HG02571 (cell line): Measurements from ENCODE around the gene SRGAP3.

Source experiments
- ATAC-seq: cut with Tn5 transposase; IDR thresholded peaks from one replicate; pipeline ENCODE4 v1.9.1; 2021; ENCODE audit warnings: mild to moderate bottlenecking, moderate library complexity; ENCODE audit not compliant: unreplicated experiment

SRGAP3 gene

DNA sequence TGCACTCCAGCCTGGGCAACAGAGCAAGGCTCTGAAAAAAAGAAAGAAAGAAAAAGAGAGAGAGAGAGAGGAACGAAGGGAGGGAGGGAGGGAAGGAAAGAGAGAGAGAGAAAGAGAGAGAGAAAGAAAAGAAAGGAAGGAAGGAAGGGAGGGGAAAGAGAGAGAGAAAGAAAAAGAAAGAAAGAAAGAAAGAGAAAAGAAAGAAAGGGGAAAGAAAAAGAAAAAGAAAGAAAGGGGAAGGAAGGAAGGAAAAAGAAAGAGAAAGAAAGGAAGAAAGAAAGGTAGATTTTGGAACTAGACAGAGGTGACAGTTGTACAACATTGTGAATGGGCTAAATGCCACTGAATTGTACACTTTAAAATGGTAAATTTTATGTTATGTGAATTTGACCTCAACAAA, 5.3 kb upstream of the SRGAP3 start:
- ATAC-seq = no peak

- ATAC-seq = no peak
Observed at GRCh38 chr3:9253327-9253726, 3.9 kb upstream of the SRGAP3 start.

- ATAC-seq = no peak
Observed at GRCh38 chr3:9251055-9251786, 1.8 kb upstream of the SRGAP3 start.

- no peak for ATAC-seq
Observed at GRCh38 chr3:9250236-9250635, 790 bp upstream of the SRGAP3 start.

- ATAC-seq = no peak
Observed at GRCh38 chr3:9248522-9249271, 749 bp downstream of the SRGAP3 start.

GRCh38 chr3:9247941-9248521, 1.4 kb downstream of the SRGAP3 start:
- ATAC-seq = no peak

- no peak for ATAC-seq
Observed at GRCh38 chr3:9247361-9247940, 2.0 kb downstream of the SRGAP3 start.

DNA sequence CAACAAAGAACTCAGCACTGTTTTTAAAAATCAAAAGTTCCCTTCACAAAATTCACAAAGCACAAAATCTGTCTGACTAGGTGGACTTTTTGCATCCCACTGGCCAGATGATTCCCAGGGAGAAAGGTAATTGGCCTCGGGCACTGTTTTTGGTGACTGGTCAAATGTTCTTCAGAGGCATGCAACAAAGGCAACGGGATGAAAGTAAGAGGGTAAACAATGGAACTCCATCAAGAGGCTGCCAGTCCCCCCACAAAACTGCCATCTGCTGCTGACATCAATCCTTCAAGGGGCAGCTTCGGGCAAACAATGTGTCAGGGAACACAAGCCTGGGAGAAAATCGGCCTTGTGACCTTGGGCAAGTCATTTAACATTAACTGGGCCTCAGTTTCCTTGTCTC, 3.3 kb downstream of the SRGAP3 start:
- no peak for ATAC-seq

DNA sequence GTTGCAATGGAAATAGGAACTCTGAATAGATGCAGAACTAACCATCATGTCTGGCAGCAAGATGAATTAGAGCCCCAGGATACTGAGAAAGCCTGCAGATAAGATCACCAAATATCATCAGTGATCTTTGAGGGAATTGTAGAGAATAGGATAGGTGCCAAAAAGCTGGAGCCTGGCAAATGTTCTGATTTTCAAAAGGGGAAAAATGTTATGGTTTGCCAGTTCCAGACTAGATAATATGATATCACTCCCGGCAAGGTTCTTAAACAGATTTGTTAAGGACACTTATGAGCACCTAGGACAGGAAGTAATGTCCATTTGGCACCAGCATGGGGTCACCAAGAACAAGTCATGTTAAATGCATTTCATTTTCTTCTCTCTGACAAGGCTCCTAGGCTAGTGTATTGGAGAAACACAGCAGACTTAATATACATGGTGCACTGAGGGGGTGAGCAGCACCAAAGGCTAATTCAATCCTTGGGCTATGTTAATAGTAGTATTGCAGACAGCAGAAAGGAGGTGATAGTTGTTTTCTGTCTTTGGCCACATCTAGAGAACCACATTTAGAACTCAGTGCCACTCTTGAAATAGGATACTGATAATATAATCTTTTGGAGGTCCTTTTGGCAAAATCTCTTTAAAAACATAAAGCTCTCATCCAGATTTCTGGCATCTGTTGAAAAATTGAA, 4.8 kb downstream of the SRGAP3 start:
- ATAC-seq = no peak

- no peak for ATAC-seq
Observed at GRCh38 chr3:9241956-9242355, 7.5 kb downstream of the SRGAP3 start.

DNA sequence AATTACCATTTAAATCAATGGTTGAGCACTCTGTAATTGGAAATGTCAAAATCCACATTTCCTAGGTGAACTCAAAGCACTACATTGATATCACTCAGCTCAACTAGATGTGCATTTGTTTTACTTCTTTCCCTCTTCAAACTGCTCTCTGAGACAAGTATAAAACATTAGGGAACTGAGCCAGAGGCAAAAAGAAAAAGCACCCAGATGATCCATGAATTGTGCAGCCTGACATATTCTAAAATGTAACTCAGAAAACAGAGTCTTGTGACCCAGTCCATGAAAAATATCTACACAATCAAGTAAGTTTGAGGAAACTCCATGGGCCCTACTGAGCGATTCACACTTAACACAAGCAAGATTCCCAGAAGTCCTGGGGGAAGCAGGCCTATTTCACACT, 9.8 kb downstream of the SRGAP3 start:
- no peak for ATAC-seq

DNA sequence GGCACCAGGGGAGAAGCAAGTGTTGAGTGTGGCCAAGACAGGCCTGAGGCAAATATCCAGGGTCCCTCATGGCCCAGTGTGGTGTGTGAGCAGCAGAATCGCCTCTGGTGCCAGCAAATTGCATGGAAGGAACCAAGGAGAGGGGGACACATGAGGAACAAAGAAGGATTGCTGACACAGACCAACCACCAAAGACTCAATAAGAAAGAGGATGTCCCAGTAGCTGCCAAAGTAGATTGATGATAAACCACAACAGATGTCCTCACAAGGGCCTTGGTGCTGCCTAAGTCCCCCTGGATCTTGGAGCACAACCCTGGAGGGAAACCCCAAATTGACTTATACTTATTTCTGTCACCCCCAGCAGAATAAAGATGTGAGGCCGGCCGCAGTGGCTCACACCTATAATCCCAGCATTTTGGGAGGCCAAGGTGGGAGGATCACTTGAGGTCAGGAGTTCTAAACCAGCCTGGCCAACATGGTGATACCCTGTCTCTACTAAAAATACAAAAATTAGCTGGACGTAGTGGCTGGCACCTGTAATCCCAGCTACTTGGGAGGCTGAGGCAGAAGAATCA, 10.6 kb downstream of the SRGAP3 start:
- ATAC-seq = no peak

GRCh38 chr3:9238276-9238675, 11.2 kb downstream of the SRGAP3 start:
- ATAC-seq = no peak

GRCh38 chr3:9233814-9234600, 15.4 kb downstream of the SRGAP3 start:
- ATAC-seq = no peak

DNA sequence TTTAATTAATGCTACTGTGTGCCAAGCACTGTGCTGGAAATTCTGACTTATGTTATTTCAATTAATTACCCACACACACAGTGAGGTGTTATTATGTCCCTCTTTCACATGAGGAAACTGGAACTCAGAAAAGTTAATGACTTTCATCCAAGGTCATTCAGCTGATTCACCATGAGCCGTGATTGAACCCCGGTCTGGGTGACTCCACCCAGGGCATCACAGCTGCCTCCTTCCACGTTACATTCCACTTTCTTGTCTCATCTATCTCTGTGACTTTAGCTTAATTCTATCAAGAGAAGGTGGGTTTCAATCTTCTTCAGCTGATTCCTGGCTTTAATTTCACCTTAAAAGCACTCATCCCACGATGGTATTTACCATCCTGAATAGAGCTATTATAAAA, 16.3 kb downstream of the SRGAP3 start:
- ATAC-seq = no peak

DNA sequence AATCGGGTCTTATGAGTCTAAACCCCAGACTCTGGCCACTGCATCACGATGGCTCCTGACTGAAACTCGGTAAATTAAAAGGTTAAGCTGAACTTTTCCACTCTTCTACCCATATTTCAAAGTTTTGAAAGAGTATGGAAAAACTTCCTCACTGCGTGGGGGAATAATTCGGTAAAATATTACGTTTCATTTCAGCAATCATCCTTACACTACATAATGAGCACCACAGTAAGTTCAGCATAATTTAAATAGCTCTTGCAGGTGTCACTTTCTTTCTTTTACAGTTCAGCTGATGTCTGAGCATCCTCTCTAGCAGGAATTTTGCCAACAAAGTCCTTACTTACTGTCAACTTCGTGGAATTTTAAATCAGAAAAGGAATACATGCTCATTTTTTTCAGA, 17.5 kb downstream of the SRGAP3 start:
- ATAC-seq = no peak

GRCh38 chr3:9231471-9231870, 18.0 kb downstream of the SRGAP3 start:
- no peak for ATAC-seq

GRCh38 chr3:9231006-9231405, 18.4 kb downstream of the SRGAP3 start:
- no peak for ATAC-seq

- no peak for ATAC-seq
Observed at GRCh38 chr3:9230596-9230995, 18.9 kb downstream of the SRGAP3 start.

DNA sequence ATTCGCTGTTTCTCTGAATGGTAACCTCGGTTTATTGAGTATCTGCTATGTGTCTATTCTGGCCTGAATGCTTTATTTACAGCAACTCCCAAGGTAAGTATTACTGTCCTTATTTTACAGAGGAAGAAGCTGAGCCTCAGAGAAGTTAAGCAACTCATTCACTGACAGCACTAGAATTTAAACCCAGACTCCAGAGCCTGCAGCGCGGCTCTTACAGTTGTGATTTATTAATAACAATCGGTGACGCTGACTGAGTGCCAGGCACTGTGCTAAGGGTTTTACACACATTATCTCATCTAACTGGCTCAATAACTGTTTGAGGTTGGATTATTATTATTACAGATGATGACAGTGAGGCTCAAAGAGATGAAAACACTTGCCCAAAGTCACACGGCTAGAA, 19.6 kb downstream of the SRGAP3 start:
- no peak for ATAC-seq
